Esophagus muscularis mucosa (tissue), 4 donors: ENCODE measurements around the gene RRP15. TPM values are rescaled to one million over a fixed set of nuclear protein-coding genes. Genes with fewer than 3 reads are reported as not detected.

Source experiments
- DNase-seq: peaks from one replicate; pipeline ENCODE4 v3.0.0-alpha.2; 2017; ENCODE audit errors: extremely low spot score
- H3K27ac ChIP-seq, 4 donors: fragments of 200-600 bp; sonication (generic); replicated peaks in 1 of 4; 1 replicate in 3 of 4; 2 replicates in 1 of 4; pipeline ENCODE4 v1.5.1; 2016 to 2019; ENCODE audit warnings: mild to moderate bottlenecking in 1 of 4
- H3K27me3 ChIP-seq, 4 donors: fragments of 200-600 bp; sonication (generic); one replicate each; pipeline versions ENCODE4 v1.5.1 to v1.6.0; 2016 to 2019
- H3K36me3 ChIP-seq, 4 donors: fragments of 200-600 bp; sonication (generic); one replicate each; pipeline ENCODE4 v1.5.1; 2016 to 2019
- H3K4me1 ChIP-seq, 4 donors: fragments of 200-600 bp; sonication (generic); one replicate each; pipeline ENCODE4 v1.5.1; 2016 to 2019
- H3K4me3 ChIP-seq, 4 donors: fragments of 200-600 bp; sonication (generic); 1 replicate in 2 of 4; 2 replicates in 2 of 4; pipeline ENCODE4 v1.5.1; 2016 to 2019; ENCODE audit warnings: mild to moderate bottlenecking in 4 of 4, moderate library complexity in 1 of 4
- H3K9me3 ChIP-seq, 4 donors: fragments of 200-600 bp; sonication (generic); 1 replicate in 3 of 4; 2 replicates in 1 of 4; pipeline ENCODE4 v1.5.1; 2016 to 2019
- CTCF ChIP-seq, 3 experiments: fragments of 200-600 bp in 2 of 3; fragments of 450-650 bp in 1 of 3; sonication (generic) in 2 of 3; IDR thresholded peaks; one replicate each; pipeline ENCODE4 v1.5.1; 2017 to 2019; ENCODE audit warnings: antibody characterized with exemption in 3 of 3, mild to moderate bottlenecking in 2 of 3, moderate library complexity in 1 of 3
- EP300 ChIP-seq: sonication (generic); formaldehyde crosslinking; IDR thresholded peaks from one replicate; pipeline ENCODE4 v1.6.1; 2017; ENCODE audit warnings: antibody characterized with exemption
- POLR2A ChIP-seq: fragments of 450-650 bp; IDR thresholded peaks from one replicate; pipeline ENCODE4 v1.6.1; 2017; ENCODE audit warnings: antibody characterized with exemption, moderate library complexity, mild to moderate bottlenecking, low read depth
- POLR2AphosphoS5 ChIP-seq, 2 donors: sonication (generic); formaldehyde crosslinking; IDR thresholded peaks; one replicate each; pipeline ENCODE4 v1.6.1; 2017; ENCODE audit warnings: antibody characterized with exemption in 2 of 2
- WGBS: methylation state at CpG from one replicate; pipeline ENCODE4 v1.1.5; 2018; 5-methylcytosine and 5-hydroxymethylcytosine counted together
- intact Hi-C: fragments of 100-400 bp; cut with DNase I; formaldehyde crosslinking; loops from one replicate; pipeline ENCODE4 v1.15.1; 2023
- total RNA-seq, 4 donors: library from RNA; depleted of rRNA; stranded (reverse); fragments of >200 nt; gene quantifications; one replicate each; pipeline versions ENCODE4 v1.1.0 to v1.2.1, GENCODE V29; 2016

The RRP15 gene
- total RNA-seq, 4 donors from 2014 or later: 7.0 to 9.9 (median 8.1) TPM

GRCh38 chr1:218332416-218332815 is 47.3 kb downstream of the RRP15 start:
- H3K9me3 ChIP-seq: no peaks in the 10 kb centered on the region
- no peak for TF ChIP-seq POLR2A
- no peak for TF ChIP-seq CTCF (IDR thresholded peaks at IDR 0.05)
- TF ChIP-seq POLR2AphosphoS5 (IDR thresholded peaks at IDR 0.05): no peak
- TF ChIP-seq EP300: no peak
- intact Hi-C loops: loop anchor here (10.0 kb wide), 2 partner anchors 1082 to 1482 kb away; no protein-coding TSS in a partner anchor
- H3K27ac ChIP-seq: no peak overlapping the region
- H3K27me3 ChIP-seq: no peaks in the 10 kb centered on the region
- H3K4me3 ChIP-seq: no peak overlapping the region
- DNase-seq: no peak
- H3K4me1 ChIP-seq: no peaks in the 10 kb centered on the region
- H3K36me3 ChIP-seq: peaks cover 0 to 6% (median 3%) of the 10 kb centered on the region in 4 donors

- intact Hi-C loops: loop anchor here (10.0 kb wide), 2 partner anchors 1078 to 1478 kb away; no protein-coding TSS in a partner anchor
- Histone ChIP-seq H3K4me1 (no peaks in the 10 kb centered on the region), H3K27ac (no peak overlapping the region), H3K36me3 (peaks cover 0 to 5% (median 0%) of the 10 kb centered on the region in 4 donors), H3K9me3 (no peaks in the 10 kb centered on the region), H3K4me3 (no peak overlapping the region), H3K27me3 (no peaks in the 10 kb centered on the region)
- TF ChIP-seq CTCF (IDR thresholded peaks at IDR 0.05) (no peak), POLR2AphosphoS5 (IDR thresholded peaks at IDR 0.05) (no peak), POLR2A (no peak), EP300 (no peak)
- WGBS: 68% methylated on average over 2 of the region's 2 CpGs
- DNase-seq: no peak
Measured at GRCh38 chr1:218336328-218336727, 51.2 kb downstream of the RRP15 start.

GRCh38 chr1:218339267-218339831 is 54.3 kb downstream of the RRP15 start:
- H3K27me3 ChIP-seq: no peaks in the 10 kb centered on the region
- peaks cover 0 to under 1% (median under 1%) of the 10 kb centered on the region in 4 donors for H3K4me1 ChIP-seq
- TF ChIP-seq CTCF (IDR thresholded peaks at IDR 0.05): peak; percentile 69 to 79 (median 72)
- no peak for TF ChIP-seq EP300
- no peak for DNase-seq
- 0% methylated on average over 1 of the region's 1 CpG for WGBS
- no peak overlapping the region for H3K4me3 ChIP-seq
- no peak overlapping the region for H3K27ac ChIP-seq
- intact Hi-C loops: loop anchor here (10.0 kb wide), 2 partner anchors 1075 to 1475 kb away; no protein-coding TSS in a partner anchor
- no peaks in the 10 kb centered on the region for H3K9me3 ChIP-seq
- H3K36me3 ChIP-seq: no peaks in the 10 kb centered on the region

GRCh38 chr1:218341325-218341724 is 56.2 kb downstream of the RRP15 start:
- WGBS: 100% methylated on average over 1 of the region's 1 CpG
- no peaks in the 10 kb centered on the region for H3K9me3 ChIP-seq
- H3K4me3 ChIP-seq: no peak overlapping the region
- no peak for DNase-seq
- H3K27me3 ChIP-seq: no peaks in the 10 kb centered on the region
- no peaks in the 10 kb centered on the region for H3K36me3 ChIP-seq
- peaks cover 6 to 7% (median 7%) of the 10 kb centered on the region in 4 donors for H3K4me1 ChIP-seq
- H3K27ac ChIP-seq: no peak overlapping the region
- TF ChIP-seq CTCF (IDR thresholded peaks at IDR 0.05) (no peak), POLR2AphosphoS5 (IDR thresholded peaks at IDR 0.05) (no peak), EP300 (no peak)
- intact Hi-C loops: loop anchor here (10.0 kb wide), 3 partner anchors 153 to 833 kb away; partner anchors contain the start of gene LYPLAL1

GRCh38 chr1:218342091-218342490 is 57.0 kb downstream of the RRP15 start:
- TF ChIP-seq POLR2A (no peak), EP300 (no peak), POLR2AphosphoS5 (IDR thresholded peaks at IDR 0.05) (no peak), CTCF (IDR thresholded peaks at IDR 0.05) (no peak)
- Histone ChIP-seq H3K36me3 (no peaks in the 10 kb centered on the region), H3K4me3 (no peak overlapping the region), H3K27me3 (no peaks in the 10 kb centered on the region), H3K4me1 (peaks cover 6 to 7% (median 7%) of the 10 kb centered on the region in 4 donors), H3K27ac (no peak overlapping the region), H3K9me3 (no peaks in the 10 kb centered on the region)
- no peak for DNase-seq
- intact Hi-C loops: loop anchor here (10.0 kb wide), 3 partner anchors 153 to 833 kb away; partner anchors contain the start of gene LYPLAL1
- 89% methylated on average over 4 of the region's 4 CpGs for WGBS
